WTC11 (cell line): ENCODE measurements around the gene RESP18. TPM values are rescaled to one million over a fixed set of nuclear protein-coding genes. Genes with fewer than 3 reads are reported as not detected.

Experiments used
- ATAC-seq: fragments of 200-7000 bp; cut with Tn5 transposase; 2 replicates; pipeline ENCODE4 v1.10.0; 2021; ENCODE audit warnings: mild to moderate bottlenecking, moderate library complexity
- CTCF ChIA-PET: fragments of 300-600 bp; sonication (Branson Sonifier 250); formaldehyde crosslinking; loops from one replicate; lab custom pipeline; 2021; ENCODE audit warnings: antibody characterized with exemption; lab: Charles Lee
- POLR2A ChIA-PET: fragments of 350-600 bp; sonication (Branson Sonifier 250); formaldehyde crosslinking; loops from one replicate; lab custom pipeline; 2021; ENCODE audit warnings: antibody characterized with exemption; lab: Charles Lee
- DNase-seq: peaks from one replicate; pipeline ENCODE4 v3.0.0; 2021; ENCODE audit warnings: low spot score
- H3K27ac Mint-ChIP-seq: 2 replicates; pipeline ENCODE4 v1.8.0; 2021; ENCODE audit warnings: mixed read lengths
- H3K27me3 Mint-ChIP-seq: 2 replicates; pipeline ENCODE4 v1.8.0; 2021; ENCODE audit warnings: low read depth, mild to moderate bottlenecking, moderate library complexity, mixed read lengths
- H3K36me3 Mint-ChIP-seq: 2 replicates; pipeline ENCODE4 v1.8.0; 2021; ENCODE audit warnings: mixed read lengths
- H3K4me1 Mint-ChIP-seq: 2 replicates; pipeline ENCODE4 v1.8.0; 2022; ENCODE audit warnings: mixed read lengths
- H3K4me3 Mint-ChIP-seq: 2 replicates; pipeline ENCODE4 v1.8.0; 2021; ENCODE audit warnings: mild to moderate bottlenecking, moderate library complexity, mixed read lengths
- H3K9me3 Mint-ChIP-seq: 2 replicates; pipeline ENCODE4 v1.8.0; 2021; ENCODE audit warnings: mixed read lengths
- CREM ChIP-seq: sonication (generic); formaldehyde crosslinking; IDR thresholded peaks from 2 replicates; pipeline ENCODE4 v1.8.1; 2022; ENCODE audit warnings: mild to moderate bottlenecking, missing genetic modification reagents, moderate library complexity
- FOXJ3 ChIP-seq: sonication (generic); formaldehyde crosslinking; IDR thresholded peaks from 2 replicates; pipeline ENCODE4 v1.9.0; 2021; ENCODE audit warnings: missing genetic modification reagents, mild to moderate bottlenecking, borderline replicate concordance
- JAZF1 ChIP-seq: fragments of 250-450 bp; sonication (Bioruptor Pico); IDR thresholded peaks from 2 replicates; pipeline ENCODE4 v1.9.0; 2021; ENCODE audit warnings: moderate library complexity, mild to moderate bottlenecking, inconsistent platforms
- KAT7 ChIP-seq: sonication (generic); formaldehyde crosslinking; IDR thresholded peaks from 2 replicates; pipeline ENCODE4 v1.8.1; 2023; ENCODE audit warnings: missing genetic modification reagents, mild to moderate bottlenecking, borderline replicate concordance
- NFATC4 ChIP-seq: fragments of 250-450 bp; sonication (Bioruptor Pico); IDR thresholded peaks from 2 replicates; pipeline ENCODE4 v1.9.0; 2021; ENCODE audit warnings: mild to moderate bottlenecking
- NFYB ChIP-seq: sonication (generic); formaldehyde crosslinking; conservative IDR thresholded peaks from 2 replicates; pipeline ENCODE4 v1.8.0; 2022; ENCODE audit warnings: low read depth, missing genetic modification reagents
- RELA ChIP-seq: sonication (generic); formaldehyde crosslinking; IDR thresholded peaks from 2 replicates; pipeline ENCODE4 v1.8.1; 2022; ENCODE audit warnings: missing genetic modification reagents, mild to moderate bottlenecking, borderline replicate concordance
- TEAD1 ChIP-seq: sonication (generic); formaldehyde crosslinking; IDR thresholded peaks from 2 replicates; pipeline ENCODE4 v1.8.0; 2022; ENCODE audit warnings: mild to moderate bottlenecking, missing genetic modification reagents
- TEAD4 ChIP-seq: sonication (generic); formaldehyde crosslinking; IDR thresholded peaks from 2 replicates; pipeline ENCODE4 v1.8.0; 2022; ENCODE audit warnings: mild to moderate bottlenecking, missing genetic modification reagents
- ZBTB21 ChIP-seq: sonication (generic); formaldehyde crosslinking; IDR thresholded peaks from 2 replicates; pipeline ENCODE4 v1.8.1; 2023; ENCODE audit warnings: mild to moderate bottlenecking, missing genetic modification reagents, borderline replicate concordance
- ZNF121 ChIP-seq: sonication (generic); formaldehyde crosslinking; IDR thresholded peaks from 2 replicates; pipeline ENCODE4 v1.8.0; 2023; ENCODE audit warnings: missing genetic modification reagents
- ZNF317 ChIP-seq: sonication (generic); formaldehyde crosslinking; IDR thresholded peaks from 2 replicates; pipeline ENCODE4 v1.8.1; 2023; ENCODE audit warnings: low read depth, mild to moderate bottlenecking, moderate library complexity, missing genetic modification reagents, borderline replicate concordance
- ZNF396 ChIP-seq: fragments of 250-450 bp; sonication (Bioruptor Pico); IDR thresholded peaks from 2 replicates; pipeline ENCODE4 v1.8.0; 2021; ENCODE audit warnings: mild to moderate bottlenecking, moderate library complexity, borderline replicate concordance
- total RNA-seq: library from RNA; stranded (reverse); gene quantifications from 3 replicates; pipeline ENCODE4 v1.2.3, GENCODE V29; 2021
- TF ChIP-seq, protein P1 (sequence below): sonication (generic); formaldehyde crosslinking; IDR thresholded peaks from 2 replicates; pipeline ENCODE4 v1.8.1; 2022; ENCODE audit warnings: mild to moderate bottlenecking, missing genetic modification reagents, moderate library complexity, borderline replicate concordance
- TF ChIP-seq, protein P2 (sequence below): sonication (generic); formaldehyde crosslinking; IDR thresholded peaks from 2 replicates; pipeline ENCODE4 v1.8.0; 2022; ENCODE audit warnings: mild to moderate bottlenecking, missing genetic modification reagents
- TF ChIP-seq, protein P3 (sequence below): sonication (generic); formaldehyde crosslinking; IDR thresholded peaks from 2 replicates; pipeline ENCODE4 v1.8.1; 2022; ENCODE audit warnings: mild to moderate bottlenecking, moderate library complexity, missing genetic modification reagents
- TF ChIP-seq, protein P4 (sequence below): sonication (generic); formaldehyde crosslinking; IDR thresholded peaks from 2 replicates; pipeline ENCODE4 v1.8.0; 2022; ENCODE audit warnings: missing genetic modification reagents
- TF ChIP-seq, protein P5 (sequence below): fragments of 250-450 bp; sonication (Bioruptor Pico); IDR thresholded peaks from 2 replicates; pipeline ENCODE4 v1.9.0; 2021; ENCODE audit warnings: moderate library complexity, mild to moderate bottlenecking, inconsistent platforms, borderline replicate concordance
- TF ChIP-seq, protein P6 (sequence below): sonication (generic); formaldehyde crosslinking; IDR thresholded peaks from 2 replicates; pipeline ENCODE4 v1.8.1; 2022; ENCODE audit warnings: missing genetic modification reagents, borderline replicate concordance
- TF ChIP-seq, protein P7 (sequence below): sonication (generic); formaldehyde crosslinking; IDR thresholded peaks from 2 replicates; pipeline ENCODE4 v1.8.1; 2023; ENCODE audit warnings: mild to moderate bottlenecking, missing genetic modification reagents, moderate library complexity

RESP18 gene
- total RNA-seq, 1 experiment from 2014 or later, result not detected

DNA sequence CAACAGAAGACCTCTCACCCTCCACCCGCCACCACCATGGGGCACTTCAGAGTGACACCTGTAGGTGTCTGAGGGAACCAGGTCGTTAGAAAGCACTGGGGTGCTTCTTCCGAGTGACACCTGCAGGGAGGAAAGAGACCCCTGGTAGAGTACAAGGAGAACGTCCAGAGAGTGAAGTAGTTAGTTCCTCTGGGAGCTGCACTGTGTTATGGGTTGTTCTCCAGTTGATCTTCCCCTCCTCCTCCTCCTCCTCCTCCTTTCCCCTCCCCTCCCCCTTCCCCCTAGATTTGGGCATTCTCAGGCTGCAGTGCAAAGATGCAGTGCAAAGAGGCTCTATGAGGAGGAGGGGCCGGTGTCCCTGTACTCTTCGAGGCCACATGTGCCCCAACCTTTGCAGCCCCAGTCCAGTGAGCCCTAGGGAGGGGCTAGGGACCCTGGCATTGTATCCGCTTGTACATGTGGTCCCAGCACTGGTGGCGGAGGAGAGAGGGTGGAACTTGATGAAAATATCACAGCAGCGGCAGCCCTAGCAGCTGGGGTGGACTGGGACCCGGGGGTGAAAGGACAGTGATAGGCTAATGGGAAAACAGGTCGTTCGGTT, 52.5 kb downstream of the RESP18 start:
- H3K9me3 Mint-ChIP-seq, result no peaks in the 10 kb centered on the region
- H3K4me1 Mint-ChIP-seq, result peaks cover 24% of the 10 kb centered on the region
- ChIA-PET CTCF (interaction anchor here (0.9 to 6.5 kb wide), 4 partner anchors 14 to 73 kb away, joined by 3 to 158 read pairs (median 4); no protein-coding TSS in a partner anchor), POLR2A (interaction anchor here (0.6 to 3.0 kb wide), 6 partner anchors 15 to 218 kb away, joined by 3 to 21 read pairs (median 10); partner anchors contain the start of genes ABCB6, GMPPA, TUBA4A and TUBA4B)
- peak overlapping the region; percentile 88 for H3K4me3 Mint-ChIP-seq
- DNase-seq (no peak), ATAC-seq (no peak)
- TF ChIP-seq ZNF121 (CRISPR knock-in tag), result 0 out of 2 replicates have a peak, but pooled peaks have one; percentile 14
- no peak for TF ChIP-seq KAT7 (CRISPR knock-in tag)
- TF ChIP-seq ZBTB21, result 0 out of 2 replicates have a peak, but pooled peaks have one; percentile 87
- H3K36me3 Mint-ChIP-seq, result peaks cover 6% of the 10 kb centered on the region; the same call in 1 of the 2 replicates
- peak overlapping the region; percentile 86 for H3K27ac Mint-ChIP-seq
- H3K27me3 Mint-ChIP-seq, result peaks cover 4% of the 10 kb centered on the region; the same call in 1 of the 2 replicates

DNA sequence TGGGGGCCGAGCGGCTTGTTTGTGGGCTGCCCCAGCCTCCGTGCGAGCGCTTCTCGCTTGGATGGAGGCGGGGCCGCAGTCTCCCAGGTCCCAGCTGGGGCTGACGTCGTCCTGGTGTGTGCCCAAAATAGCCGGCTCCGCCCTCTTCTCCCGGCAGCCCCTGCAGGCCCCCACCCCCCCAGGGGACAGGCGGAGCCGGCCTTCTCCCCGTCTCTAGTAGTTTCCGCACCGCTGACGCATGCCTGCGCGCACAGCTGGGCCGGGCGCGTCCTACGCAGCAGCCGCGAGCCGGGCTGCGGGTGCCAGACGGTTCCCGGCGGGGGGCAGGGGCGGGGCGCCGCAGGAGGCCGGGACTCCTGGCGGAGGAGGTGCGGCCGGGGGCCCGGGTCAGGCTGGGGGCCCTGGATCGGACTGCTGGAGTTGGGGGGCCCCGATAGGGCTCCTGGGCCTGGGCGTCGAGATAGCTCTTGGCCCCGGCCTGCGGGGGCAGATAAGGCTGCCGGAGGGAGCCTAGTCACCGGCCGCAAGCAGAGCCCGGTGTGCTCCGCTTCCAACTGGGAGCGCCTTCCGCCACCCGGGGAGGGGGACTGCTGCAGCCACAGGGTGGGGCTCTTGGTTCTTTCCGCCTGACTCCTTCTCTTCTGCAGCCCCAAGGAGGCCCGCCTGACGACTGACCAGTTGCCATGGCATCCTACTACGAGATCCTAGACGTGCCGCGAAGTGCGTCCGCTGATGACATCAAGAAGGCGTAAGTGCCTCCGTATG, 53.2 kb downstream of the RESP18 start, which contains the start of gene DNAJB2:
Gene DNAJB2, plus strand, starts transcription at position 216 of the 765 bp plus-strand sequence. Its CDS starts 468 bp downstream, at position 684.
- ChIA-PET CTCF (interaction anchor here (0.6 to 6.5 kb wide), 17 partner anchors 9 to 278 kb away, joined by 3 to 158 read pairs (median 4); partner anchors contain the start of genes GLB1L, STK16 and TUBA4A), POLR2A (interaction anchor here (1.2 to 3.0 kb wide), 7 partner anchors 16 to 219 kb away, joined by 4 to 21 read pairs (median 7); partner anchors contain the start of genes ABCB6, ANKZF1, ATG9A and GLB1L)
- peaks cover 4% of the 10 kb centered on the region; the same call in 1 of the 2 replicates for H3K27me3 Mint-ChIP-seq
- H3K9me3 Mint-ChIP-seq, result no peaks in the 10 kb centered on the region
- H3K4me3 Mint-ChIP-seq, result peak within 1 kb of the TSS; percentile 88
- H3K4me1 Mint-ChIP-seq, result peaks cover 31% of the 10 kb centered on the region
- ATAC-seq, result peak; percentile 81
- DNase-seq, result peak; percentile 97
- peak within 1 kb of the TSS; percentile 96 for H3K27ac Mint-ChIP-seq
- peaks cover 6% of the 10 kb centered on the region; the same call in 1 of the 2 replicates for H3K36me3 Mint-ChIP-seq
- TF ChIP-seq TEAD1 (CRISPR knock-in tag), result peak; percentile 42; the same call in 1 of the 2 replicates
- TF ChIP-seq, protein P1, sequence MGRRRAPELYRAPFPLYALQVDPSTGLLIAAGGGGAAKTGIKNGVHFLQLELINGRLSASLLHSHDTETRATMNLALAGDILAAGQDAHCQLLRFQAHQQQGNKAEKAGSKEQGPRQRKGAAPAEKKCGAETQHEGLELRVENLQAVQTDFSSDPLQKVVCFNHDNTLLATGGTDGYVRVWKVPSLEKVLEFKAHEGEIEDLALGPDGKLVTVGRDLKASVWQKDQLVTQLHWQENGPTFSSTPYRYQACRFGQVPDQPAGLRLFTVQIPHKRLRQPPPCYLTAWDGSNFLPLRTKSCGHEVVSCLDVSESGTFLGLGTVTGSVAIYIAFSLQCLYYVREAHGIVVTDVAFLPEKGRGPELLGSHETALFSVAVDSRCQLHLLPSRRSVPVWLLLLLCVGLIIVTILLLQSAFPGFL (CRISPR knock-in tag), result no peak
- TF ChIP-seq, protein P2, sequence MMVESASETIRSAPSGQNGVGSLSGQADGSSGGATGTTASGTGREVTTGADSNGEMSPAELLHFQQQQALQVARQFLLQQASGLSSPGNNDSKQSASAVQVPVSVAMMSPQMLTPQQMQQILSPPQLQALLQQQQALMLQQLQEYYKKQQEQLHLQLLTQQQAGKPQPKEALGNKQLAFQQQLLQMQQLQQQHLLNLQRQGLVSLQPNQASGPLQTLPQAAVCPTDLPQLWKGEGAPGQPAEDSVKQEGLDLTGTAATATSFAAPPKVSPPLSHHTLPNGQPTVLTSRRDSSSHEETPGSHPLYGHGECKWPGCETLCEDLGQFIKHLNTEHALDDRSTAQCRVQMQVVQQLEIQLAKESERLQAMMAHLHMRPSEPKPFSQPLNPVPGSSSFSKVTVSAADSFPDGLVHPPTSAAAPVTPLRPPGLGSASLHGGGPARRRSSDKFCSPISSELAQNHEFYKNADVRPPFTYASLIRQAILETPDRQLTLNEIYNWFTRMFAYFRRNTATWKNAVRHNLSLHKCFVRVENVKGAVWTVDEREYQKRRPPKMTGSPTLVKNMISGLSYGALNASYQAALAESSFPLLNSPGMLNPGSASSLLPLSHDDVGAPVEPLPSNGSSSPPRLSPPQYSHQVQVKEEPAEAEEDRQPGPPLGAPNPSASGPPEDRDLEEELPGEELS (CRISPR knock-in tag), result peak; percentile 71; the same call in 1 of the 2 replicates
- no peak for TF ChIP-seq JAZF1 (CRISPR knock-in tag)
- no peak for TF ChIP-seq FOXJ3 (CRISPR knock-in tag)
- TF ChIP-seq, protein P3, sequence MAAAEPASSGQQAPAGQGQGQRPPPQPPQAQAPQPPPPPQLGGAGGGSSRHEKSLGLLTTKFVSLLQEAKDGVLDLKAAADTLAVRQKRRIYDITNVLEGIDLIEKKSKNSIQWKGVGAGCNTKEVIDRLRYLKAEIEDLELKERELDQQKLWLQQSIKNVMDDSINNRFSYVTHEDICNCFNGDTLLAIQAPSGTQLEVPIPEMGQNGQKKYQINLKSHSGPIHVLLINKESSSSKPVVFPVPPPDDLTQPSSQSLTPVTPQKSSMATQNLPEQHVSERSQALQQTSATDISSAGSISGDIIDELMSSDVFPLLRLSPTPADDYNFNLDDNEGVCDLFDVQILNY (CRISPR knock-in tag), result peak; percentile 83
- TF ChIP-seq, protein P4, sequence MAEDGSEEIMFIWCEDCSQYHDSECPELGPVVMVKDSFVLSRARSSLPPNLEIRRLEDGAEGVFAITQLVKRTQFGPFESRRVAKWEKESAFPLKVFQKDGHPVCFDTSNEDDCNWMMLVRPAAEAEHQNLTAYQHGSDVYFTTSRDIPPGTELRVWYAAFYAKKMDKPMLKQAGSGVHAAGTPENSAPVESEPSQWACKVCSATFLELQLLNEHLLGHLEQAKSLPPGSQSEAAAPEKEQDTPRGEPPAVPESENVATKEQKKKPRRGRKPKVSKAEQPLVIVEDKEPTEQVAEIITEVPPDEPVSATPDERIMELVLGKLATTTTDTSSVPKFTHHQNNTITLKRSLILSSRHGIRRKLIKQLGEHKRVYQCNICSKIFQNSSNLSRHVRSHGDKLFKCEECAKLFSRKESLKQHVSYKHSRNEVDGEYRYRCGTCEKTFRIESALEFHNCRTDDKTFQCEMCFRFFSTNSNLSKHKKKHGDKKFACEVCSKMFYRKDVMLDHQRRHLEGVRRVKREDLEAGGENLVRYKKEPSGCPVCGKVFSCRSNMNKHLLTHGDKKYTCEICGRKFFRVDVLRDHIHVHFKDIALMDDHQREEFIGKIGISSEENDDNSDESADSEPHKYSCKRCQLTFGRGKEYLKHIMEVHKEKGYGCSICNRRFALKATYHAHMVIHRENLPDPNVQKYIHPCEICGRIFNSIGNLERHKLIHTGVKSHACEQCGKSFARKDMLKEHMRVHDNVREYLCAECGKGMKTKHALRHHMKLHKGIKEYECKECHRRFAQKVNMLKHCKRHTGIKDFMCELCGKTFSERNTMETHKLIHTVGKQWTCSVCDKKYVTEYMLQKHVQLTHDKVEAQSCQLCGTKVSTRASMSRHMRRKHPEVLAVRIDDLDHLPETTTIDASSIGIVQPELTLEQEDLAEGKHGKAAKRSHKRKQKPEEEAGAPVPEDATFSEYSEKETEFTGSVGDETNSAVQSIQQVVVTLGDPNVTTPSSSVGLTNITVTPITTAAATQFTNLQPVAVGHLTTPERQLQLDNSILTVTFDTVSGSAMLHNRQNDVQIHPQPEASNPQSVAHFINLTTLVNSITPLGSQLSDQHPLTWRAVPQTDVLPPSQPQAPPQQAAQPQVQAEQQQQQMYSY, result no peak
- TF ChIP-seq, protein P5, sequence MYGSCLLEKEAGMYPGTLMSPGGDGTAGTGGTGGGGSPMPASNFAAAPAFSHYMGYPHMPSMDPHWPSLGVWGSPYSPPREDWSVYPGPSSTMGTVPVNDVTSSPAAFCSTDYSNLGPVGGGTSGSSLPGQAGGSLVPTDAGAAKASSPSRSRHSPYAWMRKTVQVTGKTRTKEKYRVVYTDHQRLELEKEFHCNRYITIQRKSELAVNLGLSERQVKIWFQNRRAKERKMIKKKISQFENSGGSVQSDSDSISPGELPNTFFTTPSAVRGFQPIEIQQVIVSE (CRISPR knock-in tag), result no peak
- TF ChIP-seq RELA (CRISPR knock-in tag), result no peak; the same call in 1 of the 2 replicates
- TF ChIP-seq, protein P6, sequence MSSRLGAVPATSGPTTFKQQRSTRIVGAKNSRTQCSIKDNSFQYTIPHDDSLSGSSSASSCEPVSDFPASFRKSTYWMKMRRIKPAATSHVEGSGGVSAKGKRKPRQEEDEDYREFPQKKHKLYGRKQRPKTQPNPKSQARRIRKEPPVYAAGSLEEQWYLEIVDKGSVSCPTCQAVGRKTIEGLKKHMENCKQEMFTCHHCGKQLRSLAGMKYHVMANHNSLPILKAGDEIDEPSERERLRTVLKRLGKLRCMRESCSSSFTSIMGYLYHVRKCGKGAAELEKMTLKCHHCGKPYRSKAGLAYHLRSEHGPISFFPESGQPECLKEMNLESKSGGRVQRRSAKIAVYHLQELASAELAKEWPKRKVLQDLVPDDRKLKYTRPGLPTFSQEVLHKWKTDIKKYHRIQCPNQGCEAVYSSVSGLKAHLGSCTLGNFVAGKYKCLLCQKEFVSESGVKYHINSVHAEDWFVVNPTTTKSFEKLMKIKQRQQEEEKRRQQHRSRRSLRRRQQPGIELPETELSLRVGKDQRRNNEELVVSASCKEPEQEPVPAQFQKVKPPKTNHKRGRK (CRISPR knock-in tag), result no peak
- no peak for TF ChIP-seq NFYB (CRISPR knock-in tag)
- TF ChIP-seq, protein P7, sequence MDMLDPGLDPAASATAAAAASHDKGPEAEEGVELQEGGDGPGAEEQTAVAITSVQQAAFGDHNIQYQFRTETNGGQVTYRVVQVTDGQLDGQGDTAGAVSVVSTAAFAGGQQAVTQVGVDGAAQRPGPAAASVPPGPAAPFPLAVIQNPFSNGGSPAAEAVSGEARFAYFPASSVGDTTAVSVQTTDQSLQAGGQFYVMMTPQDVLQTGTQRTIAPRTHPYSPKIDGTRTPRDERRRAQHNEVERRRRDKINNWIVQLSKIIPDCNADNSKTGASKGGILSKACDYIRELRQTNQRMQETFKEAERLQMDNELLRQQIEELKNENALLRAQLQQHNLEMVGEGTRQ (CRISPR knock-in tag), result 0 out of 2 replicates have a peak, but pooled peaks have one; percentile 12
- TF ChIP-seq NFATC4 (CRISPR knock-in tag), result no peak
- no peak for TF ChIP-seq ZNF396 (CRISPR knock-in tag)
- TF ChIP-seq TEAD4 (CRISPR knock-in tag), result no peak
- 0 out of 2 replicates have a peak, but pooled peaks have one; percentile 34 for TF ChIP-seq ZNF317 (CRISPR knock-in tag)
- peak; percentile 74; the same call in 1 of the 2 replicates for TF ChIP-seq CREM (CRISPR knock-in tag)
